GM10248 (cell line): ENCODE data around the gene STK11IP.

ENCODE experiments used
- CTCF ChIA-PET: fragments of 300-600 bp; sonication (Branson Sonifier 250); formaldehyde crosslinking; extraction: SDS; loops from one replicate; lab custom pipeline; 2021; ENCODE audit warnings: antibody characterized with exemption; lab: Yijun Ruan, JAX
- POLR2A ChIA-PET: fragments of 350-650 bp; sonication (Branson Sonifier 250); formaldehyde crosslinking; extraction: SDS; loops from one replicate; lab custom pipeline; 2020; ENCODE audit warnings: antibody characterized with exemption; lab: Yijun Ruan, JAX
- DNase-seq: peaks from one replicate; pipeline ENCODE4 v3.0.0; 2012; ENCODE audit errors: extremely low spot score
- TF ChIP-seq, protein P1 (sequence below): IDR thresholded peaks from 2 replicates; pipeline ENCODE4 v1.5.1; 2012; ENCODE audit warnings: mild to moderate bottlenecking, low read depth; ENCODE audit errors: extremely low read depth, missing control alignments, control extremely low read depth

STK11IP gene

DNA sequence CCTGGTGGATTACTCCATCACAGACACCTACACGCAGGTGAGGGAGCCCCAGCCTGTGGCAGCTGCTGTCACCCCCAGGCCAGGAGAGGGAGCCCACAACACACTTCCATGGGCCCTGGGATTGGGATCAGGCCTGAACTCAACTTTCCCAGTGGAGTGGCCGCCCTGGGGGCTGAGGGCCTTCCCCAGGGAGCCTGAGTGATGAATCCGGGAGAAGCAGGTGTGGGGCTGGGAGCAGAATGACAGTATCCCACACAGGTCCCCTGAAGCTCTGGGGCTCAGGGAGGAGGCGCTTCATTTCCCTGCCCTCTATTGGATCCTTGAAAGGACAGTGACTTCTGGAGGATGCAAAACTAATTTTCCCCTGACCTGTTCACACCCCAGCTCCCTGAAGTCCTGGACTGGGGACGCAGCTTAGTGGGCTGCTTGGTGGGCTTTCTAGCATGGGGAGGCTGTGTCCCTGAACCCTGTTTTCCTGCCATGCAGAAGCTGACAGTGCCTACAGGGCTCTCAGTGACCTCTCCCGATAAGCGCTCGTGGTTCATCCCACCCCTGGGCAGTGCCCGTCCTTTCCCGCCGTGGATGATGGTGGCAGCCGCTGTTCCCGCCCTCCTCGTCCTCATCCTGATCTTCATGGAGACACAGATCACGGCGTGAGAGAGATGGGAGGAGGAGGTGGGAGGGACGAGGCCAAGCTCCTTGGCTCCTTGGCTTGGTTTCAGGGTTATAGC lies 40.7 kb downstream of the STK11IP start:
- CTCF ChIA-PET, result interaction anchor here (0.7 to 2.0 kb wide), 6 partner anchors 15 to 236 kb away, joined by 3 to 7 read pairs (median 3); no protein-coding TSS in a partner anchor
- DNase-seq, result no peak

GRCh38 chr2:219638948-219639755 lies 41.5 kb downstream of the STK11IP start:
- ChIA-PET CTCF (interaction anchor here (0.7 to 2.0 kb wide), 6 partner anchors 15 to 237 kb away, joined by 3 to 7 read pairs (median 3); no protein-coding TSS in a partner anchor), POLR2A (no interaction called here)
- no peak for DNase-seq
- TF ChIP-seq, protein P1, sequence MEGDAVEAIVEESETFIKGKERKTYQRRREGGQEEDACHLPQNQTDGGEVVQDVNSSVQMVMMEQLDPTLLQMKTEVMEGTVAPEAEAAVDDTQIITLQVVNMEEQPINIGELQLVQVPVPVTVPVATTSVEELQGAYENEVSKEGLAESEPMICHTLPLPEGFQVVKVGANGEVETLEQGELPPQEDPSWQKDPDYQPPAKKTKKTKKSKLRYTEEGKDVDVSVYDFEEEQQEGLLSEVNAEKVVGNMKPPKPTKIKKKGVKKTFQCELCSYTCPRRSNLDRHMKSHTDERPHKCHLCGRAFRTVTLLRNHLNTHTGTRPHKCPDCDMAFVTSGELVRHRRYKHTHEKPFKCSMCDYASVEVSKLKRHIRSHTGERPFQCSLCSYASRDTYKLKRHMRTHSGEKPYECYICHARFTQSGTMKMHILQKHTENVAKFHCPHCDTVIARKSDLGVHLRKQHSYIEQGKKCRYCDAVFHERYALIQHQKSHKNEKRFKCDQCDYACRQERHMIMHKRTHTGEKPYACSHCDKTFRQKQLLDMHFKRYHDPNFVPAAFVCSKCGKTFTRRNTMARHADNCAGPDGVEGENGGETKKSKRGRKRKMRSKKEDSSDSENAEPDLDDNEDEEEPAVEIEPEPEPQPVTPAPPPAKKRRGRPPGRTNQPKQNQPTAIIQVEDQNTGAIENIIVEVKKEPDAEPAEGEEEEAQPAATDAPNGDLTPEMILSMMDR, result no peak

More for the DNA sequence above, 40.7 kb downstream of the STK11IP start:
- TF ChIP-seq, protein P1, result no peak
- POLR2A ChIA-PET, result no interaction called here

DNA sequence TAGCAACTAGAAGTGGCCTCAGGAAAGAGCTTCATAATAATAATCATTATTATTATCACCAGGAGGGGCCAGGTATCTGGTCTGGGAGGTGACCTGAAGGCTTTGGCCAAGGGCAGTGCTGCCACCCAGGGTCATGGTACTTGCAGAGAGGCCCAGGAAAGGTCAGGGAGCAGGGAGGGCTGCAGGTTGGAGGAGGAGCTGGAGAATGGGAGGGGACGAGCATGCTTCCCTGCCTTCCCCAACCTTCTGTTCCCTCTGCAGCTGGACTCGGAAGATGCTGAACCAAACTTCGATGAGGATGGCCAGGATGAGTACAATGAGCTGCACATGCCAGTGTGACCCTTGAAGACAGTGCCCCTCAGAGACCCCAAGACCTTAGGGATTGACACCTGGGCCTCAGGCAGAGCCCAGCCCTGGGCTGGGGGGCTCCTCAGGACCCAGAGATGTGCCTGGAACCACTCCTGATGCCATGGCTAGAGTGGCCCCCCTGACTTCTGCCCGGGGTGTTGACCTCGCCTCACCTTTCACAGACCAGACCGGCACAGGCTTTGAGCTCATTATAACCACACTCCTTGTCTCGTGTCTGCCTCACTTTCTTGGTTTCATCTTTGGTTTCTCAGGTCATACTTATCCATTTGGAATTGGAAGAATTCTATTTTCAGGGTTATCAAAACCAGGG lies 43.9 kb downstream of the STK11IP start:
- POLR2A ChIA-PET, result no interaction called here
- TF ChIP-seq, protein P1, result no peak
- CTCF ChIA-PET, result interaction anchor here (0.7 to 8.9 kb wide), 19 partner anchors 10 to 239 kb away, joined by 3 to 116 read pairs (median 4); partner anchors contain the start of genes CHPF, STK11IP and TMEM198
- DNase-seq, result no peak

- DNase-seq, result no peak
- POLR2A ChIA-PET, result no interaction called here
- TF ChIP-seq, protein P1, result no peak
- CTCF ChIA-PET, result interaction anchor here (0.7 to 8.9 kb wide), 21 partner anchors 8 to 239 kb away, joined by 3 to 116 read pairs (median 5); partner anchors contain the start of genes CHPF, STK11IP and TMEM198
These were observed 44.4 kb downstream of the STK11IP start for GRCh38 chr2:219642069-219642454.

DNA sequence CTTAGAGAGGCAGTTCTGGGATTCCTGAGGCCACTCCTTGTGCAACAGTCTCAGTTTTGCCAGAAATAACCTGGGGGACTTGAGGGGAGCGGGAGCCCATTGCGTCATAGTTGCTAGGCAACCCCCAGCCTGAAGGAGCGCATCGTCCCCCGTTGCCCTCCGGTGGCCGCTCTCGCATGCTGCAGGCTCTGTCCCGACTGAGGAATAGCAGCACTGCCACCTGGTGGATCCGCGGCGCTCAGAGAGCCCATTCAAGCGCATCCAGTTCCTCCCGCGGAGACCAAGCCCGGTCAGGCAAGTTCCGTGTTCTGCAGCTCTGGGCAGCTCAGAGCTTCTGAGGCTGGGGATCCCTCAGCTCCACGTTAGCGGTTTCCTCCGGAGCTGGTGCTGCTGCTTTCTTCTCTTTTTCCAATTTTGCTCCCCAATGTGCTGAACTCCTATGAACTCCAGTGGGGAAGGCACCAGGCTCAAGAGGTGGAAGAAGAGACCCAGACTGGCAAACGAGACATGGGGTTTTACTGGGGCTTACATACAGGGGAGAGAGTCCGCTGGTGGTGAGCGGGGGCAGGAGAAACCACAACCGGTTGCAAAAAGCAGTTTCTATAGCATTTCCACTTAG lies 44.9 kb downstream of the STK11IP start:
- ChIA-PET CTCF (interaction anchor here (0.6 to 8.9 kb wide), 31 partner anchors 8 to 187 kb away, joined by 3 to 116 read pairs (median 5); partner anchors contain the start of genes CHPF, SLC4A3 and TMEM198), POLR2A (no interaction called here)
- TF ChIP-seq, protein P1, result peak; percentile 100
- peak; percentile 94 for DNase-seq
